Panc1 (cell line): ENCODE results near the gene FBXL4. TPM values are rescaled to one million over a fixed set of nuclear protein-coding genes. Genes with fewer than 3 reads are reported as not detected.

Source experiments
- ATAC-seq: fragments of 200-7000 bp; cut with Tn5 transposase; 2 replicates; pipeline ENCODE4 v1.9.1; 2020; ENCODE audit warnings: mild to moderate bottlenecking, moderate library complexity
- BruUV-seq: library from RNA; stranded (reverse); fragments of 400-500 nt; replicated peaks from 2 replicates; lab custom pipeline; 2021; lab: Mats Ljungman, UMichigan
- CTCF ChIA-PET: fragments of 300-600 bp; sonication (Branson Sonifier 250); formaldehyde crosslinking; loops from one replicate; lab custom pipeline; 2022; ENCODE audit warnings: antibody characterized with exemption; lab: Charles Lee
- POLR2A ChIA-PET: fragments of 300-600 bp; sonication (Branson Sonifier 250); formaldehyde crosslinking; loops from one replicate; lab custom pipeline; 2022; ENCODE audit warnings: antibody characterized with exemption; lab: Charles Lee
- DNase-seq: peaks from one replicate; pipeline ENCODE4 v3.0.0-alpha.2; 2010; ENCODE audit warnings: low read depth, low spot score
- H3K27ac ChIP-seq: 2 replicates; pipeline ENCODE4 v1.5.1; 2011; ENCODE audit warnings: mild to moderate bottlenecking, low read length, inconsistent platforms
- H3K27me3 ChIP-seq: fragments of 200-500 bp; sonication (Bioruptor generic); 2 replicates; pipeline ENCODE4 v1.6.0; 2014; ENCODE audit warnings: low read length, inconsistent platforms; ENCODE audit not compliant: control insufficient read depth, insufficient read depth
- H3K36me3 ChIP-seq: fragments of 200-500 bp; sonication (Bioruptor generic); 2 replicates; pipeline ENCODE4 v1.5.1; 2014; ENCODE audit warnings: inconsistent platforms, mild to moderate bottlenecking, low read length, moderate library complexity; ENCODE audit not compliant: control insufficient read depth, insufficient read depth
- H3K4me1 ChIP-seq: 2 replicates; pipeline ENCODE4 v1.5.1; 2011; ENCODE audit warnings: inconsistent platforms, mild to moderate bottlenecking, low read length, moderate library complexity; ENCODE audit not compliant: control insufficient read depth, insufficient read depth
- H3K4me3 ChIP-seq, 2 experiments: 2 replicates each; pipeline ENCODE4 v1.5.1; 2011 to 2012; ENCODE audit warnings: low read depth in 2 of 2, low read length in 2 of 2, mild to moderate bottlenecking in 2 of 2, inconsistent platforms in 1 of 2, moderate library complexity in 1 of 2
- H3K9me3 ChIP-seq: fragments of 200-500 bp; sonication (Bioruptor generic); 2 replicates; pipeline ENCODE4 v1.5.1; 2014; ENCODE audit warnings: low read depth, mild to moderate bottlenecking, inconsistent platforms, low read length, moderate library complexity; ENCODE audit not compliant: control insufficient read depth, insufficient read depth
- CTCF ChIP-seq: fragments of 450-650 bp; IDR thresholded peaks from 2 replicates; pipeline ENCODE4 v1.5.1; 2017; ENCODE audit warnings: mild to moderate bottlenecking
- POLR2AphosphoS5 ChIP-seq: IDR thresholded peaks from 2 replicates; pipeline ENCODE4 v1.6.1; 2012; ENCODE audit warnings: mild to moderate bottlenecking, low read depth, low read length, moderate library complexity
- SIN3A ChIP-seq: IDR thresholded peaks from 2 replicates; pipeline ENCODE4 v1.6.1; 2012; ENCODE audit warnings: low read depth, mild to moderate bottlenecking, low read length, moderate library complexity, borderline replicate concordance; ENCODE audit not compliant: insufficient read depth
- TCF7L2 ChIP-seq: IDR thresholded peaks from 2 replicates; pipeline ENCODE4 v1.6.1; 2011; ENCODE audit warnings: mild to moderate bottlenecking, low read depth, low read length, inconsistent platforms
- in situ Hi-C: cut with HindIII; loops from 2 replicates; pipeline ENCODE4 v1.10.0; 2016; ENCODE audit warnings: low sequenced_read_pairs, low pct_unique_long_range_greater_than_20kb
- intact Hi-C: fragments of 100-400 bp; cut with micrococcal nuclease; formaldehyde crosslinking; loops from one replicate; pipeline ENCODE4 v1.10.0; 2022; ENCODE audit not compliant: unreplicated experiment
- total RNA-seq: library from RNA; stranded (reverse); gene quantifications from one replicate; pipeline ENCODE4 v1.2.1, GENCODE V29; 2021; ENCODE audit not compliant: unreplicated experiment
- TF ChIP-seq, protein P1 (sequence below), 2 experiments: IDR thresholded peaks; 2 replicates each; pipeline ENCODE4 v1.6.1; 2011 to 2012; ENCODE audit warnings: low read depth in 2 of 2, control low read depth in 1 of 2, low read length in 1 of 2, mild to moderate bottlenecking in 1 of 2, moderate library complexity in 1 of 2; ENCODE audit not compliant: insufficient read depth in 1 of 2

Gene FBXL4
- total RNA-seq, 1 experiment from 2014 or later: 11.5 TPM

DNA sequence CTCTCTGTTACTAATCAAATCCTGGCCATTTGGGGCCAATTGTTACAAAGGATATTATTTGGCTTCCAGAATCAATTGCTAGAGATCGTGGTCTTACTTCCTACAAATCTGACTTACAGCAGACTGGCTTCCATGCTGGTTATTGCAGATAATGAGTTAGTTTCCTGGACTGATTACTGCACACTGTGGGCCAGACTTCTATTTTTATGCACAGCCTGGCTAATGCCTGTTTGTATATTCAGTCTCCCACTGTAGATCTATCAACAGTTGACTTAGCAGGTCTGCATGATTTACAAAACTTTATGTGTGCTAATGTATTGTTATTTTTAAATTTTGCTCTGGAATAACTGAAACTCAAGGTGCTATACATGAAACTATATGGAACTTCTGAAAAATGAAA, 25.8 kb upstream of the FBXL4 start:
- DNase-seq (no peak), ATAC-seq (no peak)
- no peak overlapping the region for H3K4me3 ChIP-seq
- H3K36me3 ChIP-seq: no peaks in the 10 kb centered on the region
- TF ChIP-seq CTCF (no peak), TCF7L2 (no peak), POLR2AphosphoS5 (no peak), SIN3A (no peak)
- TF ChIP-seq, protein P1, sequence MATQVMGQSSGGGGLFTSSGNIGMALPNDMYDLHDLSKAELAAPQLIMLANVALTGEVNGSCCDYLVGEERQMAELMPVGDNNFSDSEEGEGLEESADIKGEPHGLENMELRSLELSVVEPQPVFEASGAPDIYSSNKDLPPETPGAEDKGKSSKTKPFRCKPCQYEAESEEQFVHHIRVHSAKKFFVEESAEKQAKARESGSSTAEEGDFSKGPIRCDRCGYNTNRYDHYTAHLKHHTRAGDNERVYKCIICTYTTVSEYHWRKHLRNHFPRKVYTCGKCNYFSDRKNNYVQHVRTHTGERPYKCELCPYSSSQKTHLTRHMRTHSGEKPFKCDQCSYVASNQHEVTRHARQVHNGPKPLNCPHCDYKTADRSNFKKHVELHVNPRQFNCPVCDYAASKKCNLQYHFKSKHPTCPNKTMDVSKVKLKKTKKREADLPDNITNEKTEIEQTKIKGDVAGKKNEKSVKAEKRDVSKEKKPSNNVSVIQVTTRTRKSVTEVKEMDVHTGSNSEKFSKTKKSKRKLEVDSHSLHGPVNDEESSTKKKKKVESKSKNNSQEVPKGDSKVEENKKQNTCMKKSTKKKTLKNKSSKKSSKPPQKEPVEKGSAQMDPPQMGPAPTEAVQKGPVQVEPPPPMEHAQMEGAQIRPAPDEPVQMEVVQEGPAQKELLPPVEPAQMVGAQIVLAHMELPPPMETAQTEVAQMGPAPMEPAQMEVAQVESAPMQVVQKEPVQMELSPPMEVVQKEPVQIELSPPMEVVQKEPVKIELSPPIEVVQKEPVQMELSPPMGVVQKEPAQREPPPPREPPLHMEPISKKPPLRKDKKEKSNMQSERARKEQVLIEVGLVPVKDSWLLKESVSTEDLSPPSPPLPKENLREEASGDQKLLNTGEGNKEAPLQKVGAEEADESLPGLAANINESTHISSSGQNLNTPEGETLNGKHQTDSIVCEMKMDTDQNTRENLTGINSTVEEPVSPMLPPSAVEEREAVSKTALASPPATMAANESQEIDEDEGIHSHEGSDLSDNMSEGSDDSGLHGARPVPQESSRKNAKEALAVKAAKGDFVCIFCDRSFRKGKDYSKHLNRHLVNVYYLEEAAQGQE (IDR thresholded peaks at IDR 0.05; ENCODE audit: insufficient read depth in 1 of 2, low read depth in 2 of 2, low read length in 1 of 2): no peak
- in situ Hi-C loops (no loop called here), intact Hi-C loops (no loop called here)
- BruUV-seq: no TSS peak
- H3K27me3 ChIP-seq: no peaks in the 10 kb centered on the region
- H3K27ac ChIP-seq: no peak overlapping the region
- no peaks in the 10 kb centered on the region for H3K9me3 ChIP-seq
- H3K4me1 ChIP-seq: no peaks in the 10 kb centered on the region
- ChIA-PET POLR2A (no interaction called here), CTCF (no interaction called here)

GRCh38 chr6:98971303-98971702, 23.6 kb upstream of the FBXL4 start:
- no TSS peak for BruUV-seq
- CTCF ChIA-PET: no interaction called here

More at GRCh38 chr6:98971303-98971702, 23.6 kb upstream of the FBXL4 start:
- Histone ChIP-seq H3K4me1 (no peaks in the 10 kb centered on the region), H3K4me3 (no peak overlapping the region), H3K9me3 (no peaks in the 10 kb centered on the region), H3K27me3 (no peaks in the 10 kb centered on the region), H3K27ac (no peak overlapping the region), H3K36me3 (no peaks in the 10 kb centered on the region)
- in situ Hi-C loops: no loop called here
- TF ChIP-seq CTCF: no peak
- TF ChIP-seq, protein P1 (IDR thresholded peaks at IDR 0.05; ENCODE audit: insufficient read depth in 1 of 2, low read depth in 2 of 2, low read length in 1 of 2): no peak
- TF ChIP-seq TCF7L2: no peak
- intact Hi-C loops: no loop called here
- no peak for ATAC-seq
- no peak for DNase-seq
- POLR2A ChIA-PET: no interaction called here
